Measurements from ENCODE around the gene P2RY8.

DNA sequence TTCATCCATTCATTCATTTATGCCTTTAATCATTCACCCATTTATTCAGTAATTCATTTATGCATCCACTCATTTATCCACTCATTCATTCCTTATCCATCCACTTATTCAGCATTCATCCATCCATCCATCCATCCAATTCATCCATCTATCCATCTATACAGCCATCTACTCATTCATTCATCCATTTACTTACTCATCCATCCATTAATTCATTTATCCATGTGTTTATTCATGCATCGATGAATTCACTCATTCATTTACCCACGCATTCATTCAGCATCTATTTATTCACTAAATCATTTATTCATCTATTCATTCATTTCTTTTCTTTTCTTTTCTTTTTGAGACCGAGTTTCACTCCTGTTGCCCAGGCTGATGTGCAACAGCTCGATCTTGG is 10.4 kb downstream of the P2RY8 start:
- TF ChIP-seq, protein P1, sequence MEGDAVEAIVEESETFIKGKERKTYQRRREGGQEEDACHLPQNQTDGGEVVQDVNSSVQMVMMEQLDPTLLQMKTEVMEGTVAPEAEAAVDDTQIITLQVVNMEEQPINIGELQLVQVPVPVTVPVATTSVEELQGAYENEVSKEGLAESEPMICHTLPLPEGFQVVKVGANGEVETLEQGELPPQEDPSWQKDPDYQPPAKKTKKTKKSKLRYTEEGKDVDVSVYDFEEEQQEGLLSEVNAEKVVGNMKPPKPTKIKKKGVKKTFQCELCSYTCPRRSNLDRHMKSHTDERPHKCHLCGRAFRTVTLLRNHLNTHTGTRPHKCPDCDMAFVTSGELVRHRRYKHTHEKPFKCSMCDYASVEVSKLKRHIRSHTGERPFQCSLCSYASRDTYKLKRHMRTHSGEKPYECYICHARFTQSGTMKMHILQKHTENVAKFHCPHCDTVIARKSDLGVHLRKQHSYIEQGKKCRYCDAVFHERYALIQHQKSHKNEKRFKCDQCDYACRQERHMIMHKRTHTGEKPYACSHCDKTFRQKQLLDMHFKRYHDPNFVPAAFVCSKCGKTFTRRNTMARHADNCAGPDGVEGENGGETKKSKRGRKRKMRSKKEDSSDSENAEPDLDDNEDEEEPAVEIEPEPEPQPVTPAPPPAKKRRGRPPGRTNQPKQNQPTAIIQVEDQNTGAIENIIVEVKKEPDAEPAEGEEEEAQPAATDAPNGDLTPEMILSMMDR (IDR thresholded peaks at IDR 0.05 in 4 of 5, conservative IDR thresholded peaks at IDR 0.05 in 1 of 5): no peak
- TF ChIP-seq POLR2A (IDR thresholded peaks at IDR 0.05): no peak

Data from gastrocnemius medialis (tissue), 4 donors.